Measurements from ENCODE around the gene RPL10A.
A peak's percentile ranks its signal among the peaks of the same experiment; 100 is the strongest.

The RPL10A gene

GRCh38 chr6:35449287-35449881, 18.8 kb upstream of the RPL10A start:
- DNase-seq: no peak

- DNase-seq: no peak
Measured at GRCh38 chr6:35451354-35452182, 16.6 kb upstream of the RPL10A start.

GRCh38 chr6:35452183-35453090, 15.8 kb upstream of the RPL10A start, which contains the start of gene FANCE:
FANCE (plus strand) TSS chr6:35452338; CDS start chr6:35452546, 208 bp downstream.
- DNase-seq: peak; percentile 97

- no peak for DNase-seq
Measured at GRCh38 chr6:35453236-35453635, 15.0 kb upstream of the RPL10A start.

GRCh38 chr6:35454391-35455110, 13.7 kb upstream of the RPL10A start:
- DNase-seq: no peak

- no peak for DNase-seq
Measured at GRCh38 chr6:35457907-35458306, 10.3 kb upstream of the RPL10A start.

- no peak for DNase-seq
Measured at GRCh38 chr6:35461270-35461669, 6.9 kb upstream of the RPL10A start.

GRCh38 chr6:35463292-35463691, 4.9 kb upstream of the RPL10A start:
- DNase-seq: no peak

- no peak for DNase-seq
Measured at GRCh38 chr6:35465646-35466045, 2.6 kb upstream of the RPL10A start.

- no peak for DNase-seq
Measured at GRCh38 chr6:35468980-35469750, 964 bp downstream of the RPL10A start.

- DNase-seq: no peak
Measured at GRCh38 chr6:35469751-35470662, 1.8 kb downstream of the RPL10A start.

GRCh38 chr6:35470663-35471120, 2.5 kb downstream of the RPL10A start:
- no peak for DNase-seq

GRCh38 chr6:35471836-35472345, 3.7 kb downstream of the RPL10A start:
- DNase-seq: no peak

- DNase-seq: no peak
Measured at GRCh38 chr6:35473075-35473849, 5.1 kb downstream of the RPL10A start.

GRCh38 chr6:35473850-35474130, 5.6 kb downstream of the RPL10A start:
- no peak for DNase-seq

- DNase-seq: no peak
Measured at GRCh38 chr6:35474131-35474941, 6.1 kb downstream of the RPL10A start.

- no peak for DNase-seq
Measured at GRCh38 chr6:35474942-35475570, 6.9 kb downstream of the RPL10A start.

GRCh38 chr6:35475573-35475972, 7.4 kb downstream of the RPL10A start:
- no peak for DNase-seq

Data from femur (tissue), 1 donor.